H9 (cell line): ENCODE data around the gene LRP2. TPM values are rescaled to one million over a fixed set of nuclear protein-coding genes. Genes with fewer than 3 reads are reported as not detected.

Experiments
- DNase-seq: peaks from one replicate; pipeline ENCODE4 v3.0.0-alpha.2; 2017
- H2AFZ ChIP-seq: one replicate; pipeline ENCODE4 v1.6.1; 2013; ENCODE audit warnings: mild to moderate bottlenecking, low read length, control low read depth, moderate library complexity
- H2AK5ac ChIP-seq: 2 replicates; pipeline ENCODE4 v1.6.1; 2013; ENCODE audit warnings: low read length, control low read depth, mixed read lengths; ENCODE audit not compliant: insufficient read length
- H2BK120ac ChIP-seq: one replicate; pipeline ENCODE4 v1.6.1; 2013; ENCODE audit warnings: low read depth, mild to moderate bottlenecking, low read length, control low read depth, inconsistent platforms; ENCODE audit not compliant: poor library complexity, severe bottlenecking
- H2BK12ac ChIP-seq: 2 replicates; pipeline ENCODE4 v1.6.1; 2013; ENCODE audit warnings: low read length, control low read depth, mixed read lengths, low read depth; ENCODE audit not compliant: insufficient read length
- H2BK15ac ChIP-seq: 2 replicates; pipeline ENCODE4 v1.6.1; 2013; ENCODE audit warnings: low read depth, low read length, control low read depth
- H2BK20ac ChIP-seq: one replicate; pipeline ENCODE4 v1.6.1; 2013; ENCODE audit warnings: low read depth, mild to moderate bottlenecking, low read length, control low read depth, inconsistent platforms; ENCODE audit not compliant: poor library complexity, severe bottlenecking
- H2BK5ac ChIP-seq: 2 replicates; pipeline ENCODE4 v1.6.1; 2013; ENCODE audit warnings: low read length, control low read depth, mixed read lengths; ENCODE audit not compliant: insufficient read length
- H3K14ac ChIP-seq: 2 replicates; pipeline ENCODE4 v1.6.1; 2013; ENCODE audit warnings: low read length, control low read depth; ENCODE audit not compliant: insufficient read depth
- H3K18ac ChIP-seq: 2 replicates; pipeline ENCODE4 v1.6.1; 2013; ENCODE audit warnings: low read depth, mild to moderate bottlenecking, mixed read lengths, low read length, control low read depth; ENCODE audit not compliant: insufficient read length
- H3K23ac ChIP-seq: 2 replicates; pipeline ENCODE4 v1.6.1; 2013; ENCODE audit warnings: low read length, control low read depth, mixed read lengths, low read depth; ENCODE audit not compliant: insufficient read length
- H3K23me2 ChIP-seq: 2 replicates; pipeline ENCODE4 v1.6.1; 2013; ENCODE audit warnings: low read depth, mild to moderate bottlenecking, mixed read lengths, low read length, control low read depth; ENCODE audit not compliant: insufficient read length, poor library complexity, severe bottlenecking
- H3K27ac ChIP-seq: 2 replicates; pipeline ENCODE4 v1.5.1; 2013; ENCODE audit warnings: low read length, control low read depth, mixed read lengths, low read depth; ENCODE audit not compliant: insufficient read length
- H3K27me3 ChIP-seq: 2 replicates; pipeline ENCODE4 v1.6.1; 2013; ENCODE audit warnings: low read length, control low read depth, inconsistent platforms; ENCODE audit not compliant: insufficient read depth
- H3K4ac ChIP-seq: 2 replicates; pipeline ENCODE4 v1.6.1; 2013; ENCODE audit warnings: low read depth, mild to moderate bottlenecking, control low read depth, inconsistent platforms, low read length, moderate library complexity
- H3K4me1 ChIP-seq: 2 replicates; pipeline ENCODE4 v1.6.1; 2013; ENCODE audit warnings: low read length, control low read depth, inconsistent platforms; ENCODE audit not compliant: insufficient read depth
- H3K4me2 ChIP-seq: 2 replicates; pipeline ENCODE4 v1.6.1; 2013; ENCODE audit warnings: low read length, control low read depth, mixed read lengths; ENCODE audit not compliant: insufficient read length, insufficient read depth
- H3K56ac ChIP-seq: 2 replicates; pipeline ENCODE4 v1.6.1; 2013; ENCODE audit warnings: low read depth, mild to moderate bottlenecking, mixed read lengths, low read length, control low read depth; ENCODE audit not compliant: insufficient read length
- H3K79me1 ChIP-seq: 2 replicates; pipeline ENCODE4 v1.6.1; 2013; ENCODE audit warnings: low read depth, mild to moderate bottlenecking, moderate library complexity, low read length, control low read depth, inconsistent platforms; ENCODE audit not compliant: insufficient read depth, poor library complexity, severe bottlenecking
- H3K79me2 ChIP-seq: 2 replicates; pipeline ENCODE4 v1.6.1; 2013; ENCODE audit warnings: low read length, control low read depth, inconsistent platforms; ENCODE audit not compliant: insufficient read depth
- H3K9ac ChIP-seq: 2 replicates; pipeline ENCODE4 v1.6.1; 2013; ENCODE audit warnings: low read length, control low read depth, mixed read lengths; ENCODE audit not compliant: insufficient read length; ENCODE audit errors: extremely low read depth
- H3K9me3 ChIP-seq: one replicate; pipeline ENCODE4 v1.6.1; 2013; ENCODE audit warnings: low read depth, low read length, inconsistent platforms; ENCODE audit not compliant: control insufficient read depth
- H3T11ph ChIP-seq: one replicate; pipeline ENCODE4 v1.6.1; 2013; ENCODE audit warnings: mild to moderate bottlenecking, low read length, control low read depth, inconsistent platforms
- H4K20me1 ChIP-seq: one replicate; pipeline ENCODE4 v1.6.1; 2013; ENCODE audit not compliant: control insufficient read depth, insufficient read length, insufficient read depth
- H4K5ac ChIP-seq: 2 replicates; pipeline ENCODE4 v1.6.1; 2013; ENCODE audit warnings: low read depth, mild to moderate bottlenecking, mixed read lengths, low read length, control low read depth; ENCODE audit not compliant: insufficient read length
- H4K8ac ChIP-seq: replicated peaks from 2 replicates; pipeline ENCODE4 v1.6.1; 2013; ENCODE audit warnings: low read length, control low read depth, mixed read lengths, low read depth; ENCODE audit not compliant: insufficient read length
- H4K91ac ChIP-seq: 2 replicates; pipeline ENCODE4 v1.6.1; 2013; ENCODE audit warnings: low read depth, mild to moderate bottlenecking, moderate library complexity, mixed read lengths, low read length, control low read depth; ENCODE audit not compliant: insufficient read length
- H3K27ac Mint-ChIP-seq, 3 experiments: 2 replicates in 2 of 3; 3 replicates in 1 of 3; pipeline ENCODE4 v1.8.0; 2020 to 2021; ENCODE audit warnings: mixed read lengths in 3 of 3, mild to moderate bottlenecking in 1 of 3, moderate library complexity in 1 of 3
- H3K27me3 Mint-ChIP-seq: 2 replicates; pipeline ENCODE4 v1.8.0; 2021; ENCODE audit warnings: low read depth, mild to moderate bottlenecking, moderate library complexity, mixed read lengths
- H3K36me3 Mint-ChIP-seq, 3 experiments: 2 replicates in 2 of 3; 3 replicates in 1 of 3; pipeline ENCODE4 v1.8.0; 2020 to 2021; ENCODE audit warnings: low read depth in 3 of 3, mixed read lengths in 3 of 3; ENCODE audit not compliant: insufficient read depth in 1 of 3
- H3K4me1 Mint-ChIP-seq, 2 experiments: 2 replicates each; pipeline ENCODE4 v1.8.0; 2020; ENCODE audit warnings: mixed read lengths in 2 of 2
- H3K4me3 Mint-ChIP-seq, 2 experiments: 2 replicates in 1 of 2; 3 replicates in 1 of 2; pipeline ENCODE4 v1.8.0; 2020 to 2021; ENCODE audit warnings: mild to moderate bottlenecking in 2 of 2, mixed read lengths in 2 of 2, moderate library complexity in 1 of 2
- H3K9me3 Mint-ChIP-seq, 2 experiments: 2 replicates in 1 of 2; 3 replicates in 1 of 2; pipeline ENCODE4 v1.8.0; 2020; ENCODE audit warnings: mild to moderate bottlenecking in 2 of 2, mixed read lengths in 2 of 2, moderate library complexity in 1 of 2
- CTCF ChIP-seq: fragments of 200-600 bp; sonication (generic); conservative IDR thresholded peaks from 3 replicates; pipeline ENCODE4 v1.8.0; 2021; ENCODE audit warnings: antibody characterized with exemption, mild to moderate bottlenecking
- WGBS: extraction: QIAGEN DNeasy Blood & Tissue Kit; methylation state at CpG from one replicate; pipeline ENCODE4 v1.1.7; 2013; ENCODE audit warnings: missing lambda C conversion rate, low lambda C conversion rate, mixed read lengths; ENCODE audit not compliant: insufficient read length; ENCODE audit errors: extremely low coverage; 5-methylcytosine and 5-hydroxymethylcytosine counted together
- total RNA-seq: library from RNA; stranded (reverse); gene quantifications from 2 replicates; pipeline ENCODE4 v1.2.1, GENCODE V29; 2021

LRP2 gene
- total RNA-seq, 1 experiment from 2014 or later = 1.4 TPM

GRCh38 chr2:169090133-169090820 is 272.1 kb downstream of the LRP2 start:
- Histone ChIP-seq H3K79me1 (no peaks in the 10 kb centered on the region), H4K5ac (no peak overlapping the region), H3T11ph (no peak overlapping the region), H3K9me3 (no peaks in the 10 kb centered on the region), H4K8ac (no peak overlapping the region), H2BK5ac (no peak overlapping the region), H3K4ac (no peak overlapping the region), H3K4me1 (no peaks in the 10 kb centered on the region), H3K27me3 (no peaks in the 10 kb centered on the region), H2BK12ac (no peak overlapping the region), H3K27ac (no peak overlapping the region), H3K9ac (no peak overlapping the region), H4K20me1 (no peaks in the 10 kb centered on the region), H3K56ac (no peak overlapping the region), H2BK120ac (no peak overlapping the region), H2BK20ac (no peak overlapping the region), H3K79me2 (no peaks in the 10 kb centered on the region), H3K23me2 (no peaks in the 10 kb centered on the region), H2AFZ (no peak overlapping the region), H3K18ac (no peak overlapping the region), H3K23ac (no peak overlapping the region), H3K4me2 (no peak overlapping the region), H4K91ac (no peak overlapping the region), H2AK5ac (no peak overlapping the region), H3K14ac (no peak overlapping the region), H2BK15ac (no peak overlapping the region)
- TF ChIP-seq CTCF = no peak
- Mint-ChIP-seq H3K36me3 (no peaks in the 10 kb centered on the region), H3K27ac (no peak overlapping the region), H3K27me3 (peaks cover 39% of the 10 kb centered on the region), H3K4me1 (peaks cover 8 to 16% of the 10 kb centered on the region in 2 experiments), H3K9me3 (0 out of 5 replicates have a peak, but pooled peaks cover 0 to 3% of the 10 kb centered on the region in 2 experiments), H3K4me3 (no peak overlapping the region)
- WGBS = no CpG with 5 or more reads among the region's 6 CpGs
- DNase-seq = no peak
